ENCODE results near the gene ECHS1.

GRCh38 chr10:133350950-133351329 lies 22.2 kb downstream of the ECHS1 start:
- TF ChIP-seq POLR2A (IDR thresholded peaks at IDR 0.05) (no peak), CTCF (IDR thresholded peaks at IDR 0.05 in 4 of 5, conservative IDR thresholded peaks at IDR 0.05 in 1 of 5) (no peak)

Data from gastrocnemius medialis (tissue), 4 donors.